GM12865 (cell line): Measurements from ENCODE around the gene TLCD1.
A peak's percentile ranks its signal among the peaks of the same experiment; 100 is the strongest.

ENCODE experiments used
- DNase-seq: peaks from one replicate; pipeline ENCODE4 v3.0.0; 2010; ENCODE audit warnings: low read depth
- H3K4me3 ChIP-seq: 2 replicates; pipeline ENCODE4 v1.5.1; 2011; ENCODE audit warnings: mild to moderate bottlenecking, low read depth, low read length, control low read depth
- CTCF ChIP-seq: IDR thresholded peaks from 2 replicates; pipeline ENCODE4 v1.5.1; 2011; ENCODE audit warnings: low read length, control low read depth, low read depth, inconsistent platforms; ENCODE audit not compliant: insufficient read depth; ENCODE audit errors: missing control alignments

TLCD1 gene

GRCh38 chr17:28745786-28746411 lies 19.9 kb upstream of the TLCD1 start:
- H3K4me3 ChIP-seq, result peak overlapping the region; percentile 98
- TF ChIP-seq CTCF, result no peak
- no peak for DNase-seq

GRCh38 chr17:28744972-28745785 lies 19.1 kb upstream of the TLCD1 start:
- no peak for TF ChIP-seq CTCF
- DNase-seq, result peak; percentile 65
- H3K4me3 ChIP-seq, result peak overlapping the region; percentile 98

GRCh38 chr17:28744104-28744971 lies 18.3 kb upstream of the TLCD1 start:
- no peak for TF ChIP-seq CTCF
- DNase-seq, result peak; percentile 81
- H3K4me3 ChIP-seq, result peak overlapping the region; percentile 98

GRCh38 chr17:28743243-28744103 lies 17.4 kb upstream of the TLCD1 start, which contains the start of gene TRAF4:
Gene TRAF4, plus strand, starts transcription at chr17:28744011. Its CDS starts 102 bp downstream, at chr17:28744113.
- peak; percentile 92 for DNase-seq
- peak within 1 kb of the TSS; percentile 98 for H3K4me3 ChIP-seq
- no peak for TF ChIP-seq CTCF

GRCh38 chr17:28741358-28742349 lies 15.6 kb upstream of the TLCD1 start:
- peak overlapping the region; percentile 41 for H3K4me3 ChIP-seq
- peak; percentile 79 for DNase-seq
- no peak for TF ChIP-seq CTCF
